ENCODE measurements around the gene TMEM233. TPM values are rescaled to one million over a fixed set of nuclear protein-coding genes. Genes with fewer than 3 reads are reported as not detected.

TMEM233 gene
- polyA plus RNA-seq, 1 experiment, result not detected

DNA sequence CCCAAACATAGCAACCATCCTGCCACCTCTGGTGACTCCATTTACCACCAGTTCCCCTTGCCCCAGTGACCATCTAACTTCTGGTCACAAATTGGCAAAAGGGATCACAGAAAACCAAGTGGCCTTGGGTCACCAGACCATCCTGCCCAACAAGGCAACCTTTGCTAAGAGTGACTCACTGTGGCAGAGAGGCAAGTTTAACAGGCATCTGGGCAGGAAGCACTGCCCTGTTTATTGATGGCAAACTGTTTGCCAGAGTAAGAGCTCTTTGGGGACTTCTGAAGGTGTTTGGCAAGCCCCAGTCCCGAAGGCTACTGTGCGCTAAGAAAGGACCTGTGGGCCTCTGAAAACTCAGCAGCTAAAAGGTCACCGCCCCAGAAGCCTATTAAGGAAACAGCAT, 28.2 kb upstream of the TMEM233 start:
- no peaks in the 10 kb centered on the region for H3K27me3 ChIP-seq (ENCODE audit: control insufficient read depth, insufficient read depth, low read length)
- POLR2A ChIA-PET, result no interaction called here
- H3K36me3 ChIP-seq (ENCODE audit: control insufficient read depth, insufficient read depth, low read length), result no peaks in the 10 kb centered on the region
- H3K4me3 ChIP-seq (ENCODE audit: low read depth, low read length), result no peak overlapping the region
- TF ChIP-seq, protein P1, sequence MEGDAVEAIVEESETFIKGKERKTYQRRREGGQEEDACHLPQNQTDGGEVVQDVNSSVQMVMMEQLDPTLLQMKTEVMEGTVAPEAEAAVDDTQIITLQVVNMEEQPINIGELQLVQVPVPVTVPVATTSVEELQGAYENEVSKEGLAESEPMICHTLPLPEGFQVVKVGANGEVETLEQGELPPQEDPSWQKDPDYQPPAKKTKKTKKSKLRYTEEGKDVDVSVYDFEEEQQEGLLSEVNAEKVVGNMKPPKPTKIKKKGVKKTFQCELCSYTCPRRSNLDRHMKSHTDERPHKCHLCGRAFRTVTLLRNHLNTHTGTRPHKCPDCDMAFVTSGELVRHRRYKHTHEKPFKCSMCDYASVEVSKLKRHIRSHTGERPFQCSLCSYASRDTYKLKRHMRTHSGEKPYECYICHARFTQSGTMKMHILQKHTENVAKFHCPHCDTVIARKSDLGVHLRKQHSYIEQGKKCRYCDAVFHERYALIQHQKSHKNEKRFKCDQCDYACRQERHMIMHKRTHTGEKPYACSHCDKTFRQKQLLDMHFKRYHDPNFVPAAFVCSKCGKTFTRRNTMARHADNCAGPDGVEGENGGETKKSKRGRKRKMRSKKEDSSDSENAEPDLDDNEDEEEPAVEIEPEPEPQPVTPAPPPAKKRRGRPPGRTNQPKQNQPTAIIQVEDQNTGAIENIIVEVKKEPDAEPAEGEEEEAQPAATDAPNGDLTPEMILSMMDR (IDR thresholded peaks at IDR 0.05; ENCODE audit: insufficient read depth, low read depth, low read length), result no peak
- DNase-seq (ENCODE audit: low read depth), result no peak
- CTCF ChIA-PET, result no interaction called here

DNA sequence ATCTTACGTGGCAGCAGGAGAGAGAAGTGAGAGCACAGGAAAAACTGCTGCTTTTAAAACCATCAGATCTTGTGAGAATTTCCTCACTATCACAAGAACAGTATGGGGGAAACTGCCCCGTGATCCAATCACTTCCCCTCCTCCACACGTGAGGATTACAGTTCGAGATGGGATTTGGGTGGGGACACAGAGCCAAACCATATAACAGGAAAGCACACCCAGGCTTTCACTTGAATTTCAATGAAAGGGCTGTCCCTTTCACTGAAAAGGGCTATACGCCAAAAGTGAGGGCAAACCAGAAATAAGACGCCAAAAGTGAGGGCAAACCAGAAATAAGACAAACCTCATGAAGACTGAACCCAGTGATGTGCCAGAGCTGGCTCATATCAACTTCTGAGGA, 22.8 kb upstream of the TMEM233 start:
- Histone ChIP-seq H3K27me3 (ENCODE audit: control insufficient read depth, insufficient read depth, low read length) (no peaks in the 10 kb centered on the region), H3K36me3 (ENCODE audit: control insufficient read depth, insufficient read depth, low read length) (no peaks in the 10 kb centered on the region), H3K4me3 (ENCODE audit: low read depth, low read length) (no peak overlapping the region)
- TF ChIP-seq, protein P1 (IDR thresholded peaks at IDR 0.05; ENCODE audit: insufficient read depth, low read depth, low read length), result no peak
- POLR2A ChIA-PET, result no interaction called here
- no peak for DNase-seq (ENCODE audit: low read depth)
- CTCF ChIA-PET, result interaction anchor here (0.7 kb wide), 1 partner anchor 288 kb away, joined by 3 read pairs; no protein-coding TSS in a partner anchor

DNA sequence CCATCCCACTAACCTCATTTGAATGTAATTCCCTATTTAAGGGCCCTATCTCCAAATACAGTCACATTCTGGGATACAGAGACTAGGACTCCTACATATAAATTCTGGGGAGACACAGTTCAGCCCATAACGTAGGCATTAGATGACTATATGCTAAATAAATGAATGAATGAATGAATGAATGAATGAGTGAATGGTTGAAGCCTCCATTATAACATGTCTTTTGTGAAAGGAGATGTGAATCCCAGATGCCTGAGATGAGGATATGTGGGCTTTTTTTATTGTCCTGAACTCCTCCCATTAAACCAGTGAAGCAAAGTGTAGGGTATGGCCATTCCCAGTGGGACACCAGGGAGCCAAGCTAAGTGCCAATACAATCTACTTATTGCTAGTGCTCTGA, 20.5 kb upstream of the TMEM233 start:
- POLR2A ChIA-PET, result no interaction called here

DNA sequence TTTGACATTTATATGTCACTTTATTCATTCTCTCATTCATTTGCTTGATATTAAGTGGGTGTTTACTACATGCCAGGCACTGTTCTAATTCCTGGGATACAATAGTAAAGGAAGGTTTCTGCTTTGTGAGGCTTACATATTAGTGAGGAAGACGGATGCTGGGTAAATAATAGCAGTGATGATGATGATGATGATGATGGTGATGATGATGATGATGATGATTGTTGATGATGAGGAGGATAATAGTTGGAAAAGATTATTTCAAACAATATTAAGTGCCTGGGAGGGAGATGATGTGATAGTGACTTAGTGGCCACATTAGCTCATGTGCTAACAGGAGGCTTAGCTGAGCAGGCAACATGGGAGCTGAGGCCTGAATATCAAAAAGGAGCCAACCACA, 19.3 kb upstream of the TMEM233 start:
- TF ChIP-seq, protein P1 (IDR thresholded peaks at IDR 0.05; ENCODE audit: insufficient read depth, low read depth, low read length), result no peak
- ChIA-PET CTCF (no interaction called here), POLR2A (no interaction called here)
- no peak for DNase-seq (ENCODE audit: low read depth)
- Histone ChIP-seq H3K27me3 (ENCODE audit: control insufficient read depth, insufficient read depth, low read length) (no peaks in the 10 kb centered on the region), H3K36me3 (ENCODE audit: control insufficient read depth, insufficient read depth, low read length) (no peaks in the 10 kb centered on the region), H3K4me3 (ENCODE audit: low read depth, low read length) (no peak overlapping the region)

More for the DNA sequence above, 20.5 kb upstream of the TMEM233 start:
- TF ChIP-seq, protein P1 (IDR thresholded peaks at IDR 0.05; ENCODE audit: insufficient read depth, low read depth, low read length), result no peak
- CTCF ChIA-PET, result no interaction called here
- H3K36me3 ChIP-seq (ENCODE audit: control insufficient read depth, insufficient read depth, low read length), result no peaks in the 10 kb centered on the region
- no peak overlapping the region for H3K4me3 ChIP-seq (ENCODE audit: low read depth, low read length)
- no peak for DNase-seq (ENCODE audit: low read depth)
- H3K27me3 ChIP-seq (ENCODE audit: control insufficient read depth, insufficient read depth, low read length), result no peaks in the 10 kb centered on the region

DNA sequence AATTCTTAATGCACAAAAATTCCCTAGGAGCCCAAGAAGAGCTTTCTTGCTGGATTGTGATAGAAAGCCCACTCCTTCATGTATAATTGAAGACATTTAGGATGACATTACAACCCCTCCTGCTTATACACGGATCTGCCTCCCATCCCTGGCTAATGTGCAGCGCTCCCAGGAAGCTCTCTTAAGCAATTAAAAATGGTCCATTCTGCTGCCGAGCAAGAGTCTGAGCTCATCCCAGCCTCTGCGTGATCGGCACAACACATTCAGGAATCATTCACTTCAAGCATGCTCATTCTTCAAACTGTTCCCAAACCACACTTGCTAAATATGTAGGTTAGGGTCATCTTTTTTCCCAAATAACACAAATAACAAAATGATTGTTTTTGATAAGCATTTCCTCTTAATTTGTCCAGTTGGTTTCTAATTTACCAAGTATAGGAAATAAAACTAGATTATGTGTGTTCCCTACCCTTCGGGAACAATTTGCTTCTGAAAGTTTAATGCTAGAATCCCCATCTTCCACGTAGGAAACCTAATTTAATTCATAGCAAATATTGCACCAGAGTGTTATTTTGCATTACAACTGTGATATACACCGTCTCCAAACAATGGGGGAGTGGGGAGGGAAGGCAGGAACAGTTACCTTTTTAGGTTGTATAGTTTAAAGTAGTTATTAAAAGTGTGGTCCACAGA, 17.3 kb upstream of the TMEM233 start:
- Histone ChIP-seq H3K4me3 (ENCODE audit: low read depth, low read length) (no peak overlapping the region), H3K36me3 (ENCODE audit: control insufficient read depth, insufficient read depth, low read length) (no peaks in the 10 kb centered on the region), H3K27me3 (ENCODE audit: control insufficient read depth, insufficient read depth, low read length) (no peaks in the 10 kb centered on the region)
- POLR2A ChIA-PET, result no interaction called here
- CTCF ChIA-PET, result no interaction called here
- TF ChIP-seq, protein P1 (IDR thresholded peaks at IDR 0.05; ENCODE audit: insufficient read depth, low read depth, low read length), result no peak
- no peak for DNase-seq (ENCODE audit: low read depth)

Data from BJ (cell line).